A549 (cell line): Measurements from ENCODE around the gene SH3RF3.

ENCODE experiments used
- EP300 ChIP-seq, 2 experiments: fragments of >200 bp; sonication (Bioruptor Twin); formaldehyde crosslinking; IDR thresholded peaks; 2 replicates in 1 of 2; 3 replicates in 1 of 2; pipeline ENCODE4 v1.6.1; 2016 to 2017
- HMGXB4 ChIP-seq: fragments of 250-450 bp; sonication (Bioruptor Pico); IDR thresholded peaks from 2 replicates; pipeline ENCODE4 v1.5.0; 2021; ENCODE audit warnings: mild to moderate bottlenecking, moderate library complexity, borderline replicate concordance
- POLR2A ChIP-seq: IDR thresholded peaks from 2 replicates; pipeline ENCODE4 v1.6.1; 2012; ENCODE audit warnings: mild to moderate bottlenecking, low read length

- TF ChIP-seq POLR2A (no peak), HMGXB4 (no peak), EP300 (IDR thresholded peaks at IDR 0.05) (no peak)
Observed at GRCh38 chr2:109514857-109515256, 385.9 kb downstream of the SH3RF3 start.
